KMS-11 (cell line): ENCODE results near the gene SAMD7.

ENCODE experiments used
- H2AFZ ChIP-seq: fragments of 200-600 bp; sonication (generic); 2 replicates; pipeline ENCODE4 v1.6.1; 2016; ENCODE audit warnings: antibody characterized with exemption, mixed run types, low read depth
- H3K27ac ChIP-seq: fragments of 200-600 bp; sonication (generic); 2 replicates; pipeline ENCODE4 v1.6.1; 2016; ENCODE audit warnings: mild to moderate bottlenecking, mixed run types
- H3K27me3 ChIP-seq: fragments of 200-600 bp; sonication (generic); 2 replicates; pipeline ENCODE4 v1.6.1; 2017; ENCODE audit warnings: mild to moderate bottlenecking, low read depth, mixed run types, moderate library complexity; ENCODE audit not compliant: insufficient read depth
- H3K36me3 ChIP-seq: fragments of 200-600 bp; sonication (generic); 2 replicates; pipeline ENCODE4 v1.6.1; 2017; ENCODE audit warnings: mild to moderate bottlenecking, mixed run types; ENCODE audit not compliant: insufficient read depth
- H3K4me1 ChIP-seq: fragments of 200-600 bp; sonication (generic); 2 replicates; pipeline ENCODE4 v1.6.1; 2016; ENCODE audit warnings: mild to moderate bottlenecking, low read depth, mixed run types; ENCODE audit not compliant: poor library complexity, severe bottlenecking
- H3K4me2 ChIP-seq: fragments of 200-600 bp; sonication (generic); 2 replicates; pipeline ENCODE4 v1.7.0; 2016; ENCODE audit warnings: mild to moderate bottlenecking, mixed run types
- H3K4me3 ChIP-seq: fragments of 200-600 bp; sonication (generic); IDR thresholded peaks from 2 replicates; pipeline ENCODE4 v1.6.1; 2017; ENCODE audit warnings: low read depth, low read length, mixed read lengths; ENCODE audit not compliant: insufficient read depth
- H3K79me2 ChIP-seq: fragments of 200-600 bp; sonication (generic); 2 replicates; pipeline ENCODE4 v1.6.1; 2016; ENCODE audit warnings: low read depth, mixed run types; ENCODE audit not compliant: insufficient read depth
- H3K9ac ChIP-seq: fragments of 200-600 bp; sonication (generic); 2 replicates; pipeline ENCODE4 v1.6.1; 2016; ENCODE audit warnings: mild to moderate bottlenecking, mixed run types
- H4K20me1 ChIP-seq: fragments of 200-600 bp; sonication (generic); 2 replicates; pipeline ENCODE4 v1.6.1; 2016; ENCODE audit warnings: mild to moderate bottlenecking, mixed run types; ENCODE audit not compliant: insufficient read depth
- TF ChIP-seq, protein P1 (sequence below): fragments of 200-600 bp; sonication (generic); conservative IDR thresholded peaks from 2 replicates; pipeline ENCODE4 v1.6.1; 2017; ENCODE audit warnings: low read depth, mild to moderate bottlenecking, antibody characterized with exemption, low read length, moderate library complexity, mixed read lengths

Gene SAMD7

DNA sequence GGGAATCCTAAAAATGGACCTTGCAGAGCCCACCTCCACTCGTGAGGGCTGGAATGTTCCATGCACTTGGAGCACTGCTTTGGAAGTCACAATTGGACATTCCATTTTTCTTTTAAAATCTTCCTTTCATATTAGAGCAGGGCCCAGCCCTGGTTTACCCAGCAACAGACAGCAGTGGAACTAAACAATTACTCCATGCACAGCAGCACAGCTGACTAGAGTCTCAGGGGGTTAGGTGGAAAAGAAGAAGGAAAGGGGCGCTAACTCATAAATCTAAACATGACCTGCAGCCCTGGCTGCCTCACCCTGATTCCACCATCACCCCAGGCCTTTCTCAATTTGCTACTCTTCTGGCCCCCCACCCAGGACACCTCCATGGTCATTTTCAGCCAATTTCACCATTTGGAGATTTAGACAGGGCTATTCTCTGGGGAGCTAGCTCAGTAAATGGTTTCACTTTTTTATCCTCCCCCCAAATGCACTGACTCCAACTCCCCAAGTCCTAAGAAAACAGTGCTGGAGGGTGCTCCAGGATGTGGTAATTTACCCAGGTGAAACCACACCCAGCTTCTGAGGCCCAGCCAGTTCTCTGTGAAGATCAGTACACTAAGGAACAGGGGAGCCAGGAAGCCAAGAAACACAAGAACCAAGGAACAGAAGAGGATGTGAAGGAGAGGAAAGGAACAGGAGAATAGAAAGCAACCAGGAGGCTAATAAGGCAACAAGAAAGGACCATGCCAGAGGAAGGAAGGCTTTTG is 40.1 kb upstream of the SAMD7 start:
- Histone ChIP-seq H3K36me3 (no peaks in the 10 kb centered on the region), H2AFZ (no peak overlapping the region), H3K79me2 (no peaks in the 10 kb centered on the region), H3K9ac (no peak overlapping the region), H3K4me2 (no peak overlapping the region), H3K4me1 (peaks cover 5% of the 10 kb centered on the region), H3K4me3 (no peak overlapping the region), H4K20me1 (no peaks in the 10 kb centered on the region), H3K27ac (no peak overlapping the region), H3K27me3 (no peaks in the 10 kb centered on the region)
- TF ChIP-seq, protein P1, sequence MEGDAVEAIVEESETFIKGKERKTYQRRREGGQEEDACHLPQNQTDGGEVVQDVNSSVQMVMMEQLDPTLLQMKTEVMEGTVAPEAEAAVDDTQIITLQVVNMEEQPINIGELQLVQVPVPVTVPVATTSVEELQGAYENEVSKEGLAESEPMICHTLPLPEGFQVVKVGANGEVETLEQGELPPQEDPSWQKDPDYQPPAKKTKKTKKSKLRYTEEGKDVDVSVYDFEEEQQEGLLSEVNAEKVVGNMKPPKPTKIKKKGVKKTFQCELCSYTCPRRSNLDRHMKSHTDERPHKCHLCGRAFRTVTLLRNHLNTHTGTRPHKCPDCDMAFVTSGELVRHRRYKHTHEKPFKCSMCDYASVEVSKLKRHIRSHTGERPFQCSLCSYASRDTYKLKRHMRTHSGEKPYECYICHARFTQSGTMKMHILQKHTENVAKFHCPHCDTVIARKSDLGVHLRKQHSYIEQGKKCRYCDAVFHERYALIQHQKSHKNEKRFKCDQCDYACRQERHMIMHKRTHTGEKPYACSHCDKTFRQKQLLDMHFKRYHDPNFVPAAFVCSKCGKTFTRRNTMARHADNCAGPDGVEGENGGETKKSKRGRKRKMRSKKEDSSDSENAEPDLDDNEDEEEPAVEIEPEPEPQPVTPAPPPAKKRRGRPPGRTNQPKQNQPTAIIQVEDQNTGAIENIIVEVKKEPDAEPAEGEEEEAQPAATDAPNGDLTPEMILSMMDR, result no peak

DNA sequence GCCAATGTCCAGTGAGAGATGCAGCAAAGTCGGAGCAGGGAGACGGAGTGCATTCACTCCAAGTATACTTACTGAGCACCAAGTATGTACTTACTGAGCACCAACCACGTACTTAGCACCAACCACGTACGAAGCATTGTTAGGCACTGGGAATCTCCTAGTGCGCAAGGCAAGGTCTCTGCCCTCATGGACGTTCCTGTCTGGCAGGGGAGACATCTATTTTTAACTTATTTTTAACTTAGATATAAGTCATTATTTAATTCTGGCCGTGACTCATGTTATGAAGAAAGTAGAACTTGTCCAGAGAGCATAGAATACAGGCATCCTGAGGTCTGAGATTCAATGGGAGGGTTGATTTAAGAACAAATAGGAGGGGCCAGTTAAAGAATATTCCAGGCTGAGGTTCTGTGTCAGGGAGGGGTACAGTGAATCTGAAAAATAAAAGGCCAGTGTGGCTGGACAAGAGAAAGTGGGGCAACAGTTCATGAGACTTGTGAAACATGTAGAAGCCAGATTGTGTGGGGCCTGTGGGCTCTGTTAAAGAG is 32.3 kb upstream of the SAMD7 start:
- no peaks in the 10 kb centered on the region for H4K20me1 ChIP-seq
- no peaks in the 10 kb centered on the region for H3K79me2 ChIP-seq
- H3K36me3 ChIP-seq, result no peaks in the 10 kb centered on the region
- no peak overlapping the region for H3K4me2 ChIP-seq
- no peak overlapping the region for H2AFZ ChIP-seq
- no peaks in the 10 kb centered on the region for H3K27me3 ChIP-seq
- TF ChIP-seq, protein P1, result no peak
- H3K27ac ChIP-seq, result no peak overlapping the region
- no peaks in the 10 kb centered on the region for H3K4me1 ChIP-seq
- H3K4me3 ChIP-seq, result no peak overlapping the region
- no peak overlapping the region for H3K9ac ChIP-seq

DNA sequence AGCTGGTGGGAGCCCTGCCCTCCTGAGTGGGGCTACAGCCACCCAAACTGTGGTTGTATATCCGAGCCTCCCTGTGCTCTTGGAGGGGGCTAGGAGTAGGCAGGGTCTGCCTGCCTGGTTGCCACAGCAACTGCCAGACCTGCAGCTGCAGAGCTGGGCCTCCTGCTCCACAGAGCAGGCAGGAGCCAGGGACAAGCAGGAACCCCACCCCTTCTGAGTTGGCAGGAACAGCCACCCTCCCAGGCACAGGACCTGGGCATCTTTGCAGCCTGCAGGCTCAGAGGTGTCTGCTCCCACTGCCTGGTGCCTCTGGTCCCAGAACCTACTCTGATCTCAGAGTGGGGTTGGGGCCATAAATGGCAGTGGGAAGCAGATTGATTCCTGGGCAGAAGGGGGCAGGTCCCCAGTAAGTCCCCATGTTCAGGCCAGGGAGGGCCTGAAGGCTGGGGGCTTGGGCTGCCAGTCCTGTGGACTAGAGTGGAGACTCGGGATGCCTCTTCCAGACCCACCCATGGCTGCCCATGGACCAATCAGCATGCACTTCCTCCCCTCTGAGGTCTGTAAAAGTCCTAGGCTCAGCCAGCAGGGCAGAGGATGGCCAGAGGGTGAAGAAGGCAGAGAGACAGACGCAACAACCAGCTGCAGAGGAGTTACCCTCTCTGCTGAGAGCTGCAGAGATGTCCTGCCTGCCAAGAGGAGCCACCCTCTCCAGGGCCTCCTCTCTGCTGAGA is 31.4 kb upstream of the SAMD7 start:
- H3K27me3 ChIP-seq, result no peaks in the 10 kb centered on the region
- no peaks in the 10 kb centered on the region for H3K36me3 ChIP-seq
- no peak overlapping the region for H2AFZ ChIP-seq
- H3K27ac ChIP-seq, result no peak overlapping the region
- no peak overlapping the region for H3K4me3 ChIP-seq
- H3K79me2 ChIP-seq, result no peaks in the 10 kb centered on the region
- TF ChIP-seq, protein P1, result no peak
- no peaks in the 10 kb centered on the region for H3K4me1 ChIP-seq
- no peak overlapping the region for H3K9ac ChIP-seq
- no peak overlapping the region for H3K4me2 ChIP-seq
- H4K20me1 ChIP-seq, result no peaks in the 10 kb centered on the region

DNA sequence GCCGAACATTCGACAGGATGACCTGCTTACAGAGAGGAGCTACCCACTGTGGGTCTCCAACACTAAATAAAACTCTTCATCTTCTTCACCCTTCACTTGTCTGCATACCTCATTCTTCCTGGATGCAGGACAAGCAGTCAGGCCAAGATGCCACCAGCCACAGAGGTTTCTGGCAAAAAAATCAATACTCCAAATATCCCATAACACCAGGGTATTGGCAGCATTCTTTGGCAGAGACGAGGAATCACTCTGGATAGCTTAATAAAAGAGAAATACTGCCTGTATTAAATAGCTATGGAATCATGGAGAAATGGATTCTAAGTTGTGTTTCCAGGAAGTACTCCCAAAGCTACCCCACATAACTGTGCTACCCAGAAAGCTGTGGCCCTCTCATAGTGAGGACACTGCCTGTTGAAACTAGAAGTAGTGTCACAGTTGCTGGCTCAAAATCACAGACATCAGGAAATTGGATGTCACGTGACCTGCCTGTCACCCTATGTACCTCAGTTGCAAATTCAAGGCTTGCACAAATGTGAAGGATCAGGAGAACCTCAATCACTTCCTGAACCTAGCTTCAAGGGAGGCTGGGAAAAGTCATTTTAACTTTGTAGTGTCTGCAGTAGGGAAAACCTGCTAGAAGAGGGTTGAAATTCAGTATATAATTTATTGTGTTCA is 30.7 kb upstream of the SAMD7 start:
- Histone ChIP-seq H3K27me3 (no peaks in the 10 kb centered on the region), H3K4me1 (no peaks in the 10 kb centered on the region), H3K4me3 (no peak overlapping the region), H4K20me1 (no peaks in the 10 kb centered on the region), H3K9ac (no peak overlapping the region), H3K27ac (no peak overlapping the region), H3K79me2 (no peaks in the 10 kb centered on the region), H2AFZ (no peak overlapping the region), H3K36me3 (no peaks in the 10 kb centered on the region), H3K4me2 (no peak overlapping the region)
- TF ChIP-seq, protein P1, result no peak
